DMS53 treated with DMSO at 0.1 percent for 48 hours (cell line): ENCODE measurements around the gene ARHGAP24.
A peak's percentile ranks its signal among the peaks of the same experiment; 100 is the strongest.
"Not testable (repeated sequence)": the region's sequence is repeated elsewhere in the genome, so short reads cannot be mapped to it uniquely, and the experiment has no call there.

Experiments
- DNase-seq: peaks from one replicate; lab custom pipeline; 2025; ENCODE audit not compliant: unreplicated experiment; lab: John Stamatoyannopoulos, UW

ARHGAP24 gene

DNA sequence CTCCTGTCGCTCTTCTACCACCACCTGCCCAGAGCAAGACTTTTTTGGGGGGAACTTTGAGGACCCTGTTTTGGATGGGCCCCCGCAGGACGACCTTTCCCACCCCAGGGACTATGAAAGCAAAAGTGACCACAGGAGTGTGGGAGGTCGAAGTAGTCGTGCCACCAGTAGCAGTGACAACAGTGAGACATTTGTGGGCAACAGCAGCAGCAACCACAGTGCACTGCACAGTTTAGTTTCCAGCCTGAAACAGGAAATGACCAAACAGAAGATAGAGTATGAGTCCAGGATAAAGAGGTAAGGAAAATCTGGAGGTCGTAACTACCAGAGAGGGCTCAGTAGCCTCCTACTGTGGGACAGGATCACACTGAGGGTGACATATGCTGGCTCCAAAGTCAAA is 520.4 kb downstream of the ARHGAP24 start:
- DNase-seq: no peak

DNA sequence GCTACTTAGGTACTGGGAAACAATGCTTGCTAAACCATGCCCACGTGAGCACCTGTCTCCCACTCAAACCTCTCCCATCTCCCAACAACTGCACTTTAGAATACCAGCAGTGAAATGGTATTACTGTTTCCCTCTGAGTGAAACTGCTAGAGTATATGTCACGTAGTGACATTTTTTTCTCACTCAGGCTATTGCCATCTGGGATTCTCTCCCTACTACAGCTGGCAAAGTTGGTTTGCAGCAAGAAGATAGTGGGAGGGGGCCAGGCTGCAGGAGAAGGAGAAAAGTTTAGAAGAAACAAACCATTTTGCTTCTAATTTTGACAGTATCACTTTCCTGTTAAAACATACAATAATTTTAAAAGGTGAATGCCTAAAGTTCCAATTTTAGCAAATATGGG is 526.6 kb downstream of the ARHGAP24 start:
- DNase-seq: no peak

DNA sequence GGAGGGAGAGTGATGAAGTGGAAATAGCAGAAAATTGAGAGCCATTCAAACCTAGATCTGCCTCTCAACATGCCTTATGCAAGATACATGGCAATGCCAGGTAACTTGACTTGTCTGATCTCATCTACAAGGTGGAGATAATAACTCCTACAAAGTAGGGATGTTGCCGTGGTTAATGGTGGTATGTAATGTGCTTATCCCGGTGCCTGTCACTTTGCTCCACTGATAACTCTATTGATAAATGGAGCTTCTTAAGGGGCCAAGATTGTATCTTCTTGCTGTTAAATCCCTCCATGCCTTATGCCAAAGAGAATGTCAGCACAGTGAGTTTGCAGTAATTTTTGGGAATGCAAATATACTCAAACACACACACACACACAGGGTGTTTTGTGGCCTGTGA is 529.1 kb downstream of the ARHGAP24 start:
- DNase-seq: no peak

DNA sequence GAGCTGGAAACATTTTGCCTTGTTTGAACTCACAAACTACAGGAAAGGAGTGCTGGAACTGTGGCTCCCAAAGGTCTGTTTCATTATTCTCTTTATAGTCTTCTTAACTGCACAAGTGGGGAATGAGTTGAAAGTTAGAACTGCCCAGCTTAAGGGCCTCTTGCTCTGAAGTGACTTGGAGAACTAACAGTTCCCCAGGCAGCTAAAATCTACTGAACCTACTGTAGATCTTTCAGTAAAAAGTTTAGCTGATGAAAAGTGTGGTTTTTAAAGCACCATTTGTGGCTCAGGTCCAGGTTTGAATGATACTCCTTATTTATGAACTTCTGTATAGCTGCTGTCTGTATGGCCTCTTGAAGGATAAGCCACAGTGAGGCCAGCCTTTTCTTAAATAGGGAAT is 531.1 kb downstream of the ARHGAP24 start:
- DNase-seq: no peak

DNA sequence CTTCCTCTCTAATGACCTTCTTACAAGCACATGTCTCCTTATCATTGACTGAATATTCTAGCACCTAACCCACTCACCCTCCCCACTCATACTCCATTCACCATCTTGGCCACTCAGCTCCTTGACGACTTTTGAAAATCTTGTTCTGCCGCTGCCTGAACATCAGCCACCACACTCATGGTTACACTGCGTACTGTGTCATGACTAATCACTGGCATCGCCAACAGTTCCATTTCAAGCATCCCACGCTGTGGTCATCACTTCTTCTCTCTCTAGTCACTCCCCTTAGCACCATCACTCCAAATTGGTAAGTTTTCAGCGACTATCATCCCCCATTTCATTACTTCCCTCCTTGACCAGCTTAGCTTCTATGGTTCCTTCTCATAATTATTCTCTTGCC is 532.1 kb downstream of the ARHGAP24 start:
- no peak for DNase-seq

DNA sequence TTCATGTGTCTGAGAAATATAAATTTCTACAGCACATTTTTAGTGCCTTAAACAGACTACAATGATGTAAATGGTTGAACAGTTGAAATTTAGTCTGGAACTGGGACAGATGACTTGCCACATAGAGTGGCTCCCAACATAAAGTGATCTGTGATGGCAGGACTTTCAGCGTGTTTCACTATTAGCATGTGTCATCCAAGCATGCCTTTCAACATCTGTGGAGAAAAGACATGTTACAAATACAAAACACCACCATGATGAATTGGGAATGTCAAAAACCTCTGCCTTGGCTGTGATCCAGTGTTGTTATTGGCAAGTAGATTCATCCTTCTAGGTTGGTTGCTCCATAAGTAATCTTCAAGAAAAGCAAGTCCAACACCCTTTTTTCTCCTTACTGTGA is 536.2 kb downstream of the ARHGAP24 start:
- no peak for DNase-seq

DNA sequence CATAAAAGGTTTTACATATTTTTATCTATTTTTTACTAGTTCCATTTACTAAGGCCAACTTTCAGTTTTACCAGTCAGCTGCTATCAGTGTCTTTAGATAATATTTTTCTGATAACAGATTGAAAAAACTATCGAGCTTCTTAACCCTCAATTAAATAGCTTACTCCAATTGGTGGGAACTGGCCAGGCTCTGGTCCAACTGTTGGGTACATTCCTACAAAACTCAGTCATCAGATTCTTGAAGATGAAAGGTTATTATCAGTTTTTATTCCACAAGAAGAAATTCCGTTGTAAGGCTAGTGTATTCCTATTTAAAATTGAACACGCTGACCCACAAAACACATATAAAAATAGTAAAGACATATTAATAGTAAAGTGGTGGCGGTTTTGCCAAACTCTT is 538.7 kb downstream of the ARHGAP24 start:
- DNase-seq: no peak

DNA sequence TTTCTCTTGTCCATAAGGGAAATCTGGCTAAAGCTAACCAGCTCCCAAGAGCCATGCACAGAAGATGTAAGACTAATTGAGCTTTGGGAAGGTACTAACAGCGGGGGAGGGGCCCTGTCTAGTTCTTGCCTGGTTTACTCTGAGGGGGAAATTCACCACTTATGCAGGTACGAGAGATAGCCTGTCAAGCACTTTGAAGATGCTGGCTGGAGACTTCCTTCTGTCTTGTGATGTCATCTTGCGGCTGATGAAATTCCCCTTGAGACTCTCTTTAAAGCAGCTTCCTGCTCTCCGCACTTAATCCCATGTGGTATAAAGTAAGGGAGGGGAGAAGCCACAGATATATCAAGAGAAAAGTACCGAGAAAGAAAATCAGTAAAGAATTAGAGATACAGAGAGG is 539.6 kb downstream of the ARHGAP24 start:
- no peak for DNase-seq

DNA sequence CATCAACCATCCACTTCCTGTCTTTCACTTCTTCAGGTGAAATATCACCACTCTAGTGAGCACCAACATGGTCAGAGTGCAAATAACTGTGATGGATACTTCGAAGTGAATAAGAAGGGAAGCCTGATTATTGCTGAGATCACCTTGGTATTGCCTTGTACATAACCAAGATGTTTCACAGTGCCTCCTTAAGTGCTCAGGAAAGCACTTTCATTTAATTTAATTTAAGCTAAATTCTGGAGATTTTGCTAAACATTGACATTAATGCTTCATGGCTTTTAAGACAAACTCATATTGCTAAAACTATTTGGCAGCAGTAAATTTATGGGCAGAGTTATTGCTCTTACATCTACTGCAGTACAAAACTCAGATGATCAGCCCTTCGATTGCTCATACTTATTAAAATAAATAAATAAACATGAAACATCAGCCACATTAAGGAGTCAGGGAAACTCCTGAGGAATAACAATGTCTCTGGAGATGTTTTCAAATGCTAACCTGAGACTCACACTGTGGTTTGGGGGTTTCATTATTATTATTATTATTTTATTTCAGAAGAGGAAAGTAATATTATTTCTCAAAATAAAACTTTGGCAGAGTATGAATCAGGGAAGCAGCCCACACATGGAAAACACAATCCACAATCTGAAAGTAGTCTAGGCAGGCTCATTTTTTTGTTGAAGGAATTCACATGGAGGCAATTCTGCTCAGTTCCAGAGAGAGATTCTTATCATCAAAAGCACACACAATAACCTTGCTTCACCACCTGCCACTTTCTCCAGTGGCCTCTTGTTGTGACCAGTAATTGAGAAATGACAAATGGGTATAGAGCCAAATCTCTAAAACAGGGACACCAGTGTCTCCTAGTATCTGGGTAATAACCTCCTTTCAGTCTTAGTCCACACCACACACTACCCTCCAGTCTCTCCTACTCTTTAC is 540.7 kb downstream of the ARHGAP24 start:
- DNase-seq: no peak

DNA sequence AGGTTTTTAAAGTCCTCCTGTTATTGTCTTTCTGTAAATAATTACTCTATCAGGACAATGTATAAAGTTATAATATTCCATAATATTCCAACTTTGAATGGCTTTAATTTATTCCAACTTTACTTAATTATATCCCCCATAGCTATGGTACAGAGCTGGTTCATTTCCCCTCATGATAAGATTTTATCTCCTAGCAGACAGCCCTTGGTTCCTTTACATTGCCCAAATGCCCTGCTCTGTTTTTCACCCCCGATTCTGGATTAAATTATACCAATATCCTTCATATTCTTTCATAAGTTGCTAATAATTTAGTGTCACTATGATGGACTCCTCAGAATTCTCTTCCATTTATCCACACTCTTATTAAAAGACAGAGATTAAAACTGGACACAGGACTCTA is 544.4 kb downstream of the ARHGAP24 start:
- no peak for DNase-seq

DNA sequence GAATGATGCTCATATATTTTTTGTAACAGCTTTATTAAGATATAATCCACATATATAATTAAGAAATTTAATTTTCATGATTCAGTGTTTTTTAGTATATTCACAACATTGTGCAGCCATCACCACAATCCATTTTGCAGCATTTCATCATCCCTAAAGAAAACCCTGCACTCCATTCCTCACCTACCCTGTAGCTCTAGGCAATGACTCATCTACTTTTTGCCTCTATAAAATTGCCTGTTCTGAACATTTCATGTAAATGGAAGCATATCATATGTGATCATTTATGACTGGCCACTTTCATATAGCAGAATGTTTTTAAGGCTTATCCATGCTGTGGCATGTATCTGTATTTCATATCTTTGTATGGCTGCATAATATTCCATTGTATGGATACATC is 545.0 kb downstream of the ARHGAP24 start:
- no peak for DNase-seq

DNA sequence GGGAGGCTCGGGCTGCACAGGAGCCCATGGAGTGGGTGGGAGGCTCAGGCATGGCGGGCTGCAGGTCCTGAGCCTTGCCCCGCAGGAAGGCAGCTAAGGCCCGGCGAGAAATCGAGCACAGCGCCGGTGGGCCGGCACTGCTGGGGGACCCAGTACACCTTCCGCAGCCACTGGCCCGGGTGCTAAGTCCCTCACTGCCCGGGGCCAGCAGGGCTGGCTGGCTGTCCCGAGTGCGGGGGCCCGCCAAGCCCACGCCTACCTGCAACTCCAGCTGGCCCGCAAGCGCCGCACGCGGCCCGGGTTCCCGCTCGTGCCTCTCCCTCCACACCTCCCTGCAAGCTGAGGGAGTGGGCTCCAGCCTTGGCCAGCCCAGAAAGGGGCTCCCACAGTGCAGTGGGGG is 546.7 kb downstream of the ARHGAP24 start:
- DNase-seq: not testable (repeated sequence)

DNA sequence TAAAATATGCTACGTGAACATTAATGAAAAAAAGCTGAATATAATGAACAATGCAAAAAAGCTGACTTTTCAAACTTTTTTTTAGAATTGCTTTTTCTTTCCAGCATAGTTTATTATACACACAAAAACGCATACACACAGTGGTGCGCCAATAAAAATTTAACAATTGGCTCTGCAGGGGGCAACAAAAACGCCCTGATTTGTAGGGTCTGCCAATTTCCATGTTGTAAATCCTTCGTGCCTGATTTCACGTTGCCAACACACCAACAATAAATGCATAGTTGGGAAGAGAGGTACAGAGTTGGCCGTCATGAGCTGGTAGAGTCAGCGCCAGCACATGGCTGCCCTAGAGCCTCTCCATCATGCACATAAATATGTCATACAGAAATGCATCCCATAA is 551.8 kb downstream of the ARHGAP24 start:
- DNase-seq: no peak

DNA sequence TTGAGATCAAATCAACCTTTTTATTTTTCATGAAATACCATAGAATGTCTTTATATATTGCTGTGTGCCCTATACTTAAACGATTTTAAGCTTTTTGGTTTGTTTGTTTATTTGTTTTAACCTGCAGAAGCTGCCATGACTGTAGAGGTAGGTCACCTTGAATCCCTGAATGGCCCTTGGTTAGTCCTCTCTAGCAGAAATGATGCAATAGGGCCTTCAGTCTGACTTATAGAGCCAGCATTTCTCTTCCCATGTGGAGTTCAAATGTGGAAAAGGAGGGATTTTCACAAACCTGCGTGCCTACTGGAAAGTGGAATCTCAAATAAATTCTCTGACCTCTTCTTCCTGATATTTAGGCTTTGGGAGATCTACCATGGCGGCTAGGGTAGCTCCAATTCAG is 557.0 kb downstream of the ARHGAP24 start:
- no peak for DNase-seq

DNA sequence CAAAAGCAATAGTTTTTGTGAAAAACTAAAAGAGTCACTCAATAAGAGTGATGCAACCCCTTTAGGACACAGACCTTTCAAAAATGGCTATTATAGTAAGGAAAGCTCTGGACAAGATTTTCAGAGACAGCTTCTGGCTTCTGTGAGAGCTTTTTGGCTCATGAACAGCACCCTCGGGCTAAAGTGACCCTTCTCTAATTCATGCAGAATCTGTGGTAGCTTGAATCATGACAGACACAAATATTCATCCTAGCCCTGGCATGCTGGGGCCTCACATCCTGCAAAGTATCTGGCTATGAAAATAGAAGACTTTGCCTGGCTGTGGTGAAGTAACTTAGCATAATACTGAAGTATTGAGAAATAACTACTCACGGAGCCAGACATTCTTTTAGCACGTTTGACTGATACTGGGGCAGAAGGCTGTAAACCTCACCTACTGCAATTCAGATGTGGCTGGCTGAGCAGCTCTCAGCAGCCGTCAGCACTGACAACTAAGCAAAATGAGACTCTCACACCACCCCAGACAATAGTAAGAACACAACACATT is 557.6 kb downstream of the ARHGAP24 start:
- no peak for DNase-seq

DNA sequence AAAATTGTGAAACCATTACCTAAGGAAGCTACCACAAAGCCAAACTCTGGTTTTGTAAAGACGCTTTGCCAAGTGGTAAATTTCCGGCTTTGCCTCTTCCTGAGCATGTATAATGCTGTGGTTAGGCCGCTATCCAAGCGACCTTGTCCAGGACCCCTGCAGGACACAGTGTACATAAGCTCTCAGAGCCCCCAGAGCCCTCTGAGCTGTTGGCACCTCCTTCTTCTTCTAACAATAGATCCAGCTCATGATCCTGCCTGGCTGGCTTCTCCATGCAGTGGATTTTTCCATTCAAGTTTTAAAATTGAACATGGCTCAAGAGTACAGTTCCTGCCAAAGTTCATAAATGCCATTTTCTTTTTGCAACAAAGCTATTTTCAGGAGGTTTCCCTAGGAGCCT is 558.2 kb downstream of the ARHGAP24 start:
- DNase-seq: no peak

DNA sequence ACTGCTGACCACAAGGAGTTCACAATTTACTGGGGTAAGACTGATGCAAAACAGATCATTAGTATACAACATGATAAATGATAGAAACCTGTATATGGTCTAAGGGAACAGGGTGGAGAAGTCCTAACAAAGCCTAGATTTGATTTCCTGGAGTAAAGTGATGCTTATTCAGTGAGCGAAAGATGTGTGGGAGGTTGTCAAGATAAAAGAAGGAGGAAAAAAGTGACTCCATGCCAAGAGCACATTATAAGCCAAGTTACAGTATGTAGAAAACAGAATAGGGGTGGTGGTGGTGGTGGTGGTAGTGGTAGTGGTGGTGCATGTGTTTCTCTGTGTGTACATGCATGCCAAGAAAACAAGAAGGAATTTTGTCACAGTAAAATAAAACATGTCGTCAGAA is 559.7 kb downstream of the ARHGAP24 start:
- no peak for DNase-seq

DNA sequence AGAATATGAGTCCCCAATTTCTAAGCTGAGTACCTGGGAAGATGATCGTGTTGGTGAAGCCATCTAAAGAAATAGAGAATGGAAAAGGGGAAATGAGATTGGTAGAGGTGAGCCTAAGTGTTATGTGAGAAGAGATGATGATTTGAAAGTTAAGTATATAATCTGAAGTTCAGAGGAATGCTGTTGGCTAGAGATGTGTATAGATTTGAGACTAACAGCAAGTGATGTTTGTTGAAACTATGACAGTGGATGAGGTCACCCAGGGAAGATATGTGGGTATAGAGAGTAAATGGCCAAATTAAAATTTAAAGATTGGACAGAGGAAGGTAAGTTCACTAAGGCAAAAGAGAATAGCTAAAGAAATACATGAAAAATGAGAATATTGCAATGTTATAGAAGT is 560.7 kb downstream of the ARHGAP24 start:
- DNase-seq: no peak

DNA sequence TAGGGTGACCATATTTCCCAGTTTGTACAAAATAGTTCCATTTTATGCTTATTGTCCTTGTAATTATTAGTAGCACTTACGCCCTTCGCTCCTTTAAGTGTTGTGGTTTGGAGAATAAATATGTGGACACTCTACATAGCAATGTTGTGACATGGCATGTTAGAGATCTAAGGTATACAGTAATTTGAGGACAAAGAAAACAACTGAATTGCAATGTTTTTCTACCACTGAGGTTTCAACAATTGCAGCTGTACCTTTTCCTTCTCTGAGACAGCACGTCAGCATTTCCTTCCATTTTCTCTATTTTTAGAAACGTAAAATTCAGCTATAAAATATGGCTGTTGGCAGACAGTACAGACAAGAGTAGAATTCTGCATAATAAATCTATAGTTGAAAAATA is 561.8 kb downstream of the ARHGAP24 start:
- DNase-seq: peak; percentile 41

DNA sequence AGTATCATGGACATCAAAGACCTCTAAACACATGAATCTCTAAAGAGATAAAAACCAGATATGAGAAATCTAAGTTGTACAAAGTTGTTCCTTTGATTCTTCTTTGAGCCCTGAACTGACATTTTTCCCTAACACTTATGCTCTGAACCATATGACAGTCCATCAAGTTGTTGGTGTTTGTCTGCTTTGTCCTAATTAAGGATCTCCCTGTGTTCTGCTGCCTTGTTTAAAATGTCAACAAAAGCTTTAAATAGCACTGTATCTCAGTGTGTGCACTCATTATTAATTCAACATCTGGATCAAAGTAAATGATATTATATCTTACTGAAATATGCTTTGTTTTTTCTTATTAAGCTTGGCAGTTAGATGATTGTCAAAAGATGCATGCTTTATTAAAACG is 563.1 kb downstream of the ARHGAP24 start:
- no peak for DNase-seq

DNA sequence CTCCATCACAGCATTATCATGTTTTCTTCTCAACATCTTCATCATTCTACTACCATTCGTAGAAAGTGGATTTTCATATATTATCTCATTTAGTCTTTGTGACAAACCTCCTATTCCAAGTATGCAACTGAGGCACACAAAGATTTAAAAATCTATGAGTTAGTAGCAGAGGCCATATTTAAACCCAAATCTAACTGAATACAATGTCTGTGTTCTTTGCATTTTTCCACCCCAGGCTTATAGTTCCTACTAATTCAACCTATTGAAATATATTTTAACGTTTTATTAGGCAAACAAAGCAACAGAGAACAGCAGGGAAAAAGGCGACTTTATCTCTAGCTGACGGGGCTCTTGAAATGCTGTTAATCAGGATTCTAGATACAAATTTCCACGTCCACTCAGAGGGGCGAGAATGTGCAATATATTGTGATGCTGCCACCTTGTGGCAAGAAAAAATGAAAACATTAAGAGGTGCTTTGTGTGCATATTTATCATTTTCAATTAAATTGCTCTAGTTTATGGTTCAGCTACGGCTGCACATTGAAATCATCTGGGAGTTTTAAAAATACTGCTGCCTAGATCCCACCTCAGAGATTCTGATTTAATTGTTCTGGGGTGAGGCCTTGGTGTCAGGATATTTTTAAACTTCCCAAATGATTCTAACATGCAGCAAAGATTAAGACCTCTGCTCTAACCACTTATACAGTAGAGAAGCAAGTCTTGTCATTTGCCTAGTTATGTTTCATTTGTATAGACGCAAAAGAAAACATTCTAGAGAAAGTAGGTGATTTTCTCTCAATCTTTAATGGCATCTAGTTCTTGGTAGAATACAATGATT is 569.0 kb downstream of the ARHGAP24 start:
- peak; percentile 16 for DNase-seq

DNA sequence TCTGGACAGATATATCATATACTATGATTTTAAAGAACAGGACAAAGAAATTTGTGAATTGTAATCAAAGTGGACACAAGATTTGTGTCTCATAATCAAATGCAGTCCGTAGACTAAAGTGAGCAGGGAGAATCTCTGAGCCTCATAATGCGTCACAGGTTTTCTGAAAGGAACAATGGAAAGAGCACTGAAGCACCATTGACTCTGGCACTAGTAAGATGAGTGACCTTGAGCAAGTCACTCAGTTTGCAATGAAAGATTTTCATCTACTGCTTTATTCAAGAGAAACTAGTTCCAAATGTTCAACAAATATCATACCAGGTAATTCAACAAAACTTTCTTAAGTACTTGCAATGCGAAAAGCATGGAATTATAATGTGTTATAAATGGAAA is 569.6 kb downstream of the ARHGAP24 start:
- no peak for DNase-seq
